ENCODE results near the gene CBFA2T3. TPM values are rescaled to one million over a fixed set of nuclear protein-coding genes. Genes with fewer than 3 reads are reported as not detected.

The CBFA2T3 gene
- total RNA-seq, 1 donor from 2014 or later: not detected

- H3K36me3 Mint-ChIP-seq (ENCODE audit: low read depth): peaks cover 3% of the 10 kb centered on the region
- DNase-seq (ENCODE audit: low spot score): no peak
- no peak overlapping the region for H3K27ac Mint-ChIP-seq (ENCODE audit: unreplicated experiment)
- no peaks in the 10 kb centered on the region for H3K9me3 Mint-ChIP-seq (ENCODE audit: low read depth)
- H3K4me1 Mint-ChIP-seq (ENCODE audit: low read depth): no peaks in the 10 kb centered on the region
- no peak overlapping the region for H3K4me3 Mint-ChIP-seq (ENCODE audit: unreplicated experiment)
- H3K27me3 Mint-ChIP-seq (ENCODE audit: low read depth): peaks cover 57% of the 10 kb centered on the region
- TF ChIP-seq CTCF (IDR thresholded peaks at IDR 0.05): no peak
These were observed 16.0 kb downstream of the CBFA2T3 start for GRCh38 chr16:88961011-88961410.

- Mint-ChIP-seq H3K27me3 (ENCODE audit: low read depth) (peaks cover 55% of the 10 kb centered on the region), H3K4me3 (ENCODE audit: unreplicated experiment) (no peak overlapping the region), H3K4me1 (ENCODE audit: low read depth) (no peaks in the 10 kb centered on the region), H3K36me3 (ENCODE audit: low read depth) (peaks cover 3% of the 10 kb centered on the region), H3K9me3 (ENCODE audit: low read depth) (no peaks in the 10 kb centered on the region), H3K27ac (ENCODE audit: unreplicated experiment) (no peak overlapping the region)
- TF ChIP-seq CTCF (IDR thresholded peaks at IDR 0.05): no peak
- DNase-seq (ENCODE audit: low spot score): no peak
These were observed 16.5 kb downstream of the CBFA2T3 start for GRCh38 chr16:88960516-88960915.

GRCh38 chr16:88959022-88959421, 18.0 kb downstream of the CBFA2T3 start:
- Mint-ChIP-seq H3K4me3 (ENCODE audit: unreplicated experiment) (no peak overlapping the region), H3K36me3 (ENCODE audit: low read depth) (peaks cover 3% of the 10 kb centered on the region), H3K4me1 (ENCODE audit: low read depth) (no peaks in the 10 kb centered on the region), H3K27ac (ENCODE audit: unreplicated experiment) (no peak overlapping the region), H3K27me3 (ENCODE audit: low read depth) (peaks cover 45% of the 10 kb centered on the region), H3K9me3 (ENCODE audit: low read depth) (no peaks in the 10 kb centered on the region)
- DNase-seq (ENCODE audit: low spot score): no peak
- TF ChIP-seq CTCF (IDR thresholded peaks at IDR 0.05): no peak

GRCh38 chr16:88957887-88958577, 19.0 kb downstream of the CBFA2T3 start:
- H3K27ac Mint-ChIP-seq (ENCODE audit: unreplicated experiment): no peak overlapping the region
- H3K4me3 Mint-ChIP-seq (ENCODE audit: unreplicated experiment): no peak overlapping the region
- peaks cover 49% of the 10 kb centered on the region for H3K27me3 Mint-ChIP-seq (ENCODE audit: low read depth)
- no peaks in the 10 kb centered on the region for H3K9me3 Mint-ChIP-seq (ENCODE audit: low read depth)
- H3K4me1 Mint-ChIP-seq (ENCODE audit: low read depth): no peaks in the 10 kb centered on the region
- no peak for DNase-seq (ENCODE audit: low spot score)
- TF ChIP-seq CTCF (IDR thresholded peaks at IDR 0.05): no peak
- peaks cover 3% of the 10 kb centered on the region for H3K36me3 Mint-ChIP-seq (ENCODE audit: low read depth)

GRCh38 chr16:88957433-88957767, 19.6 kb downstream of the CBFA2T3 start:
- no peaks in the 10 kb centered on the region for H3K9me3 Mint-ChIP-seq (ENCODE audit: low read depth)
- H3K36me3 Mint-ChIP-seq (ENCODE audit: low read depth): peaks cover 3% of the 10 kb centered on the region
- no peak for DNase-seq (ENCODE audit: low spot score)
- no peak overlapping the region for H3K27ac Mint-ChIP-seq (ENCODE audit: unreplicated experiment)
- peaks cover 53% of the 10 kb centered on the region for H3K27me3 Mint-ChIP-seq (ENCODE audit: low read depth)
- no peak for TF ChIP-seq CTCF (IDR thresholded peaks at IDR 0.05)
- H3K4me3 Mint-ChIP-seq (ENCODE audit: unreplicated experiment): no peak overlapping the region
- H3K4me1 Mint-ChIP-seq (ENCODE audit: low read depth): no peaks in the 10 kb centered on the region

Data from chondrocyte (in vitro differentiated cells).